ENCODE results near the gene RSPH10B.

DNA sequence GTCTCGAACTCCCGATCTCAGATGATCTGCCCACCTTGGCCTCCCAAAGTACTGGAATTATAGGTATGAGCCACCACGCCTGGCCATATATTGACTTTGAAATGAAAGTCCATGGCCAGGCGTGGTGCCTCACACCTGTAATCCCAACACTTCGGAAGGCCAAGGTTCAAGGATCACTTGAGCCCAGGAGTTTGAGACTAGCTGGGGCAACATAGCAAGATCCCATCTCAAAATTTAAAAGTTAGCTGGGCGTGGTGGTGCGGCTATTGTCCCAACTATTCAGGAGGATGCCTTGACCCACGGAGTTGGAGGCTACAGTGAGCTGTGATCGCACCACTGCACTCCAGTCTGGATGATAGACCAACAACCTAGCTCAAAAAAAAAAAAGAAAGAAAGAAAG lies 78.0 kb downstream of the RSPH10B start:
- TF ChIP-seq EP300 (IDR thresholded peaks at IDR 0.05) = no peak
- no peak for TF ChIP-seq CTCF (IDR thresholded peaks at IDR 0.05)
